HG03039 (cell line): ENCODE results near the gene SLC22A9.
"Not testable (repeated sequence)": the region's sequence is repeated elsewhere in the genome, so short reads cannot be mapped to it uniquely, and the experiment has no call there.

Experiments
- ATAC-seq: cut with Tn5 transposase; IDR thresholded peaks from one replicate; pipeline ENCODE4 v1.9.1; 2021; ENCODE audit warnings: mild to moderate bottlenecking, moderate library complexity; ENCODE audit not compliant: unreplicated experiment

Gene SLC22A9

DNA sequence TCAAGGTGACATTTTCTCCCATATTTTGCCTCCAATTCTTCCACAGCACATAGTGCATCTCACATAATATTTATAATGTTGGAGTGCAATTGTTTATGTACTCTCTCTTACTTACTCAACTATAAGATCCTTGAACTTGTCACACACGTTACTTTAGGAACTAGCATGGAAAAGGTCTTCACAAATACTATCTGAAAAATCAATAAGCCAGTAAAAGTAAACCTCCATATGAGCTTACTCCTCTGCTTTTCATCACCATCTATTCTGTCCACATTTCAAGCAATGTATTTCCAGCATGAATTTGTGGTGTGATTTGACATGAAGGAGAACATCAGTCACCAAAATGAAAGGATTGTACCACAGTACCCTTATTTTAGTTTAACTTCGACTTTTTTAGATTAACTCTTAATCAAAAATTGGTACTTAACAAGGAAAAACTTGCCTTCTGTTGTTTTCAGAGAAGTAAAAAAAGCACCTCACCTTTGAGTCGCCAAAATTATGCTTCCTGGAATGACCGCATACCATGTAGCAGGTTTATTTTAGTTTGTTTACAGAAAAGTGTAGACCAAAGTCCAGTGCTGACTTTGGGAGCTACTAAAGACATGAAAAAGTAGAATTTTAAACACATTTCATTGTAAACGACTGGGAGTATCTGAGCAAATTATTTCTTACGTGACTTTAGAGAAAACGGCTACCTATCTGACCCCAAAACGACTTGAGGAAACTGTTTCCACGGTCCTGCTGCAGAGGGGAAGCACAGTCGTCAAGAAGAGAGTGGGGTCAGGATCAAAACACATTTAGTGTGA lies at the start of gene SLC22A9:
TSS of gene SLC22A9 (plus strand) at position 621 of the 806 bp plus-strand sequence. CDS start 272 bp downstream, outside the sequence.
- no peak for ATAC-seq

DNA sequence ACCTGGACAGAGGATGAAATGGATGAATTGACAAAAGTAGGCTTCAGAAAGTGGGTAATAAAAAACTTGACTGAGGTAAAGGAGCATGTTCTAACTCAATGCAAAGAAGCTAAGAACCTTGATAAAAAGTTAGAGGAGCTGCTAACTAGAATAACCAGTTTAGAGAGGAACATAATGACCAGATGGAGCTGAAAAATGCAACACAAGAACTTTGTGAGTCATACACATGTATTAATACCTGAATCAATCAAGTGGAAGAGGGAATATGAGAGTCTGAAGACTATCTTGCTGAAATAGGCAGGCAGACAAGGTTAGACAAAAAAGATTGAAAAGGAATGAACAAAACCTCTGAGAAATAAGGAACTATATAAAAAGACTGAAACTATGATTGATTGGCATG lies 47.9 kb upstream of the SLC22A9 start:
- no peak for ATAC-seq

DNA sequence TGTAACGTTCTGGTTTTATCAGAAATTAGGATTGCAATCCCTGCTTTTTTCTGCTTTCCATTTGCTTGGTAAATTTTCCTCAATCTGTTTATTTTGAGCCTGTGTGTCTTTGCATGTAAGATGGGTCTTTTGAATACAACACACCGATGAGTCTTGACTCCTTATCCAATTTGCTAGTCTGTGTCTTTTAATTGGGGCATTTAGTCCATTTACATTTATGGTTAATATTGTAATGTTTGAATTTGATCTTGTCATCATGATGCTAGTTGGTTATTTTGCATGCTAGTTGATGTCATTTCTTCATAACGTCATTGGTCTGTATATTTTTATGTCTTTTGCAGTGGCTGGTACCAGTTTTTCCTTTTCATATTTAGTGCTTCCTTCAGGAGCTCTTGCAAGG lies 34.5 kb upstream of the SLC22A9 start:
- not testable (repeated sequence) for ATAC-seq

DNA sequence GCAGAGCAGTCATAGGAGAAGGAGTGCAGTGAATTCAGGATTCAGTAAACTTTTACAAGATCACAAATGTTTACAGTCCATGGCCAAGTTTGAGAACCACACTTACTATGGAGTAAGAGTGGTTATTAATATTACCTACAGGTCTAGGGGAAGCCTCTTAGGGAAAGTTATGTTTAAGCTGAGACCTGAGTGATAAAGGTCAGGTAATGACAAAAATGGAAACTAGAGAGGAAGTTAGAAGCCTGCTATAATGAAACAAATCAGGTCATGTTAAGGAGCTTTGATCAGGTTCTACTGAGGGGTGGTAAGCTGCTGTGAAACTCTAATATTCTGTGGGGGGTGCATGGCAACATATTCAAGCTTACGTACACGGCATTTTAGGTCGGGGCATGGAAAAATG lies 32.5 kb upstream of the SLC22A9 start:
- no peak for ATAC-seq

DNA sequence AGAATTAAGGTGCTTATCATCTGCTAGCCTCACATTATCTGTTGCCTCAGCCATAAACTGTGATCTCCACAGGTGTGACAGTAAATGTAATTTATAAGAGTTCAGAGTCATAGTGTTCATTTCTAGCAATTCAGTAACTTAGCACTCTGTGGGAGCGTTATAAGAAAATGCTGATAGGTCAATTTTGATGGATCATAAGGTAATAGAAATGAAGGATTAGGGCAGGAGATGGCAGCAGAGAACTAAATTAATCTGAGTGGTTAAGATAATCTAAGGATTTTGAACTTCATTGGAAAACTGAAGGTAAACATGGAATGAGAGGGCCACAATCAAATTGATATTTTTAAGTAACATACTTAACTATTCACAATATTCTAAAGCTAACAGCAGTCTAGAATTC lies 26.5 kb upstream of the SLC22A9 start:
- ATAC-seq, result no peak

DNA sequence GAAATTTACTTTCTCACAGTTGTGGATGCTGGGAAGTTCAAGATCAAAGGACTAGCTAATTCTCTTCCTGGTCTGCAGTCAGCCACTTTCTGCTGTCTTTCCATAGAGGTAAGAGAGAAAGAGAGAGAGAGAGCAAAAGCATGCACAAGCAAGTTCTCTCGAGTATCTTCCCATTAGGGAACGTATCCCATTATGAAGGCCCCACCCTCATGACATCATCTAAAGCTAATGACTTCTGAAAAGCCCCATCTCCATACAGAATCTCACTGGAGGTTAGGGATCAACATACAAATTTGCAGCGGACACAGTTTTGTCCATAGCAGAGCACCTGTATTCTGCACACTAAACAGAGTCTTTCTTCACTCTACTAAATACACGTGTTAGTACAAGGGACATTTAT lies 17.4 kb upstream of the SLC22A9 start:
- ATAC-seq, result no peak

DNA sequence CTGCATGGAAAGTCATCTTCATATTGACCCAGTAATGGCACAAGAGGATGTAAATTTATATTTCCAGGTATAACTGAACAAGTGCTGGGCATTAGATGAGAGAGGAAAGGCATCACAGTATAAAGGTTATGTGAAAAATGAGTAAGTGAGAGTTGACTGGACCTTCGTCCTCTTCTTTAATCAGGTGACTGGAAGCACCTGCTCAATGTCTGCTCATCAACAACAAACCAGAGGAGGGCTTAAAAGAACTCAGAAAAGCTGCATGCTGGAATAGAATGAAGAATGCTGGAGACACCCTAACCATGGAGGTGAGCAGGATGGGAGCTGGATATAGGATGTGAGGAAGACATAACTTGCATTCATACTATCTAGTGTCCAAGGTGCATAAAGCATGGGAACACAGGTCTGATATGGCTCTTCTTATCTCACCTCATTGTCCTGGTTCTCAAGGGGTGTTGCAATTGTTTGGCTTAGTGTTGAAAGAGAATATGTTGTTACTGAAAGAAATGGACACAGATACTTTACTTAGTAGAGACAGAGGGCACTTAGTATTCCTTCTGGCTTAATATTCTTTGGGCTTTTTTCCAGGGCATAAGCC lies 7.3 kb upstream of the SLC22A9 start:
- ATAC-seq, result no peak

DNA sequence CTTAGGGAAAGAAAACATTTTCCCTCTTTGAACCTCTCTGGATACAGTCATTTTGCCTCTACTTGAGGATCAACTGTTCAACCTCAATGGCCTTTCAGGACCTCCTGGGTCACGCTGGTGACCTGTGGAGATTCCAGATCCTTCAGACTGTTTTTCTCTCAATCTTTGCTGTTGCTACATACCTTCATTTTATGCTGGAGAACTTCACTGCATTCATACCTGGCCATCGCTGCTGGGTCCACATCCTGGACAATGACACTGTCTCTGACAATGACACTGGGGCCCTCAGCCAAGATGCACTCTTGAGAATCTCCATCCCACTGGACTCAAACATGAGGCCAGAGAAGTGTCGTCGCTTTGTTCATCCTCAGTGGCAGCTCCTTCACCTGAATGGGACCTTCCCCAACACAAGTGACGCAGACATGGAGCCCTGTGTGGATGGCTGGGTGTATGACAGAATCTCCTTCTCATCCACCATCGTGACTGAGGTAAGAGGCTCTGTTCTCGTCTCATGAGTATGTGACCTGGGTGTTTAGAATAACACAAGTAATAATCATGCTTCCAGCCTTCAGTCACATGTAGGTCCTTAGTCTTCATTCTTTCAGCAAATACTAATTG lies 495 bp downstream of the SLC22A9 start:
- no peak for ATAC-seq

DNA sequence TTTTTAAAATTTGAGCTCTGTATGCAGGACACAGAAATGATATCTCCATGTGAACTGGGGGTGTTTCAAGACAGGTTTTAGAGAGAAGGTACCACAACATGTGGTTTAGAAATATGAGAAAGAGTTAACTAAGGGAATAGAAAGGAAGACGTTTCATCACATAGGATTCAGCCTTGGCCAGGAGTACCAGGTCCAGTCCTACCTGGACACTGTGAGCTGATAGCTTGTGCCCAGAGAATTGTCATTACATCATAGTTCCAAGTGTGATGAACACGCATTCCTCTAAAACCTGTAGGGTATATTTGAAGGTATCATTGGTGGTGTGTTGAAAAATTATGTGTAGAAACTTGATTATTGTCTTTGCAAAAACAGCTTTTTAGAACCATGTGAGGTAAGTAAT lies 1.8 kb downstream of the SLC22A9 start:
- no peak for ATAC-seq

DNA sequence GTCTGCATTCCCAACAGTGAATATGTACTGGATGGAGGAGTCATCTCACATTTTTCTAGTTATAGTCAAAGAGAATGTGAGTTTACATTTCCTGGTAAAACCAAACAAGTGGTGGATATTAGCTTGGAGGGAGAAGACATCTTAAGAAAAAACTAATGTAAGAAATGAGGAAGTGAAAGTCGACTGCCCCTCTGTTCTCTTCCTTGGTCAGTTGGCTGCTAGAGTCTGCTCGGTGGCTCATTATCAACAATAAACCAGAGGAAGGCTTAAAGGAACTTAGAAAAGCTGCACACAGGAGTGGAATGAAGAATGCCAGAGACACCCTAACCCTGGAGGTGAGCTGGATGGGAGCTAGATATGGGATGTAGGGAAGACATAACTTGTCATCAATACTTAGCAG lies 5.8 kb downstream of the SLC22A9 start:
- no peak for ATAC-seq

DNA sequence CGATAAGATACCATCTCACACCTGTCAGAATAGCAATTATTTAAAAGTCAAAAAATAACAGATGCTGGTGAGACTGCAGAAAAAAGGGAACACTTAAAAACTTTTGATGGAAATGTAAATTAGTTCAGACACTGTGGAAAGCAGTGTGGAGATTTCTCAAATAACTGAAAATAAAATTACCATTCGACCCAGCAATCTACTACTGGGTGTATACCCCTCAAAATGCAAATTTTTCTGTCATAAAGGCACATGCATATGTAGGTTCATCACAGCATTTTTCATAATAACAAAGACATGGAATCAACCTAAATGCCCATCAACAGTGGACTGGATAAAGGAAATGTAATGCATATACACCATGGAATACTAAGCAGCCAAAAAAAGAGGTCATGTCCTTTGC lies 10.5 kb downstream of the SLC22A9 start:
- ATAC-seq, result no peak

DNA sequence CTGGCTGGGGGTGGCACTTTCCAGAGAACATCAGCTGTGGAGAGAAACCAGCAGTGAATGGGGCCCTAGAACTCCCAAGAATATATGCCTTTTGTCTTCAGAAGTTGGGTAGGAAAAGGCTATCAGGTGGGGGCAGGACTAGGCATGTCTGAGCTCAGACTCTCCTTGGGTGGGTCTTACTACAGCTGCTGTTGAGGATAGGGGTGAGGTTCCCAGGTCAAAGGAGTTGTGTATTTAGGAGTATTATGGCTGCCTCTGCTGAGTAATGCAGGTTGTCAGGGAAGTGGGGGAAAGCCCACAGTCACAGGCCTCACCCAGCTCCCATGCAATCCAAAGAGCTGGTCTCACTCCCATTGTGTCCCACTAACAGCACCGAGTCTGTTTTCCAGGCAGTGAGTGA lies 26.1 kb downstream of the SLC22A9 start:
- no peak for ATAC-seq

DNA sequence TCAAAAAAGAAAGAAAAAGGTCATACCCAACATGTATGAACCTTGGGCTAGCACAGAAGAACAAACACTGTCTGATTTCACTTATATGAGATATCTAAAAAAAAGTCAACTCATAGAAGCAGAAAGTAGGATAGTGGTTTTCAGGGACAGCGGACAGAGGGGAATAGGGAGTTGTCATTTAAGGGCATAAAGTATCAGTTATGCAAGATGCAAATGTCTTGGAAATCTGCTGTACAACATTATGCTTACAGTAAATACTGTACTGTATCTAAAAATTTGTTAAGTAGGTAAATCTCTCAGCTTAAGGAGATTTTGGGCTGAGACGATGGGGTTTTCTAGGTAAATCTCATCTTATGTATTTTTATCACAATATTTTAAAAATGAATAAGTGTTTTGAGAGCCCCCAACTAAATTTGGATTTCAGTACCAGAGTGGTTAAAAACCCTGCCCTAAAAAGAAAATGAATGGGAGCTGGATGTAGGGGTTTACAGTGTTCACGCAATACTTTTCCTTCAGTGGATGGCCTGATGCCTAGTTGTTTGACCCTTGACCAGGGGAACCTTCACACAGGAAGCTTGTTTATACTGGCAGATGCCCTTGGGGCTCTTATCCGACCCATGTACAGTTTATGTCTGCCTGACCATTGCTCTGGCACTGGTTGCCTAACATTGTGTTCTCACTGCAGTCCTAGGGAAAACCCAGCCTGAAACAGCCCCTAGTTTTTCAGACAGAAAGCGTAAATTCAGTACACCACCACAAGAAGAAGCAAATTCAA lies 34.8 kb downstream of the SLC22A9 start:
- no peak for ATAC-seq

DNA sequence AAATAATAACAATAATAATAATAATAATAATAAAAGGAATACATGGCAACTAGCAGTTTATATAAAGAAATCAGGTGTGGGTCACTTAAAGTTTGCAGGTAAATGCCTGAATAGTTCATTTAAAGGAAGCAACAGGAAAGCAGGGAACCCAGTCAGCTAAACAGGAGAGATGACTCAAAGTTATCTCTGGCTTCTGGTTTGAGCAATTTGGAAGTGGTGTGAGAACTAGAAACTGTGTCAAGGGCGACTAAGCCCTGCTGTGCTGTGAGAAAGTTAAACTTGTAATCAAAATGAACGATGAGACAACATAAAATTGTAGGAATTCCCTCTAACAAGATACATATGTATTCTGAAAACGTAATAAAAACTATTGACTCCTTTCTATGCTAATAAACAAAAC lies 35.5 kb downstream of the SLC22A9 start:
- no peak for ATAC-seq

DNA sequence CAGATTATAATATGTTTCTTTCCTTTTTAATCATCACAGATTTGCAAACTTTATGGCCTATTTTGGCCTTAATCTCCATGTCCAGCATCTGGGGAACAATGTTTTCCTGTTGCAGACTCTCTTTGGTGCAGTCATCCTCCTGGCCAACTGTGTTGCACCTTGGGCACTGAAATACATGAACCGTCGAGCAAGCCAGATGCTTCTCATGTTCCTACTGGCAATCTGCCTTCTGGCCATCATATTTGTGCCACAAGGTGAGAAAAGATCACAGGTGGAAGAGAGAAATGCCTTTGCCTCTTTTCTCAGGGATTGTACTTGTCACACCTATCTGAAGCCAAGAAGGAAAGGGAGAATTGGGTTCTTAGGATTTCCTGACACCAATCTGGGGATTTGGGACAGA lies 36.9 kb downstream of the SLC22A9 start:
- no peak for ATAC-seq

DNA sequence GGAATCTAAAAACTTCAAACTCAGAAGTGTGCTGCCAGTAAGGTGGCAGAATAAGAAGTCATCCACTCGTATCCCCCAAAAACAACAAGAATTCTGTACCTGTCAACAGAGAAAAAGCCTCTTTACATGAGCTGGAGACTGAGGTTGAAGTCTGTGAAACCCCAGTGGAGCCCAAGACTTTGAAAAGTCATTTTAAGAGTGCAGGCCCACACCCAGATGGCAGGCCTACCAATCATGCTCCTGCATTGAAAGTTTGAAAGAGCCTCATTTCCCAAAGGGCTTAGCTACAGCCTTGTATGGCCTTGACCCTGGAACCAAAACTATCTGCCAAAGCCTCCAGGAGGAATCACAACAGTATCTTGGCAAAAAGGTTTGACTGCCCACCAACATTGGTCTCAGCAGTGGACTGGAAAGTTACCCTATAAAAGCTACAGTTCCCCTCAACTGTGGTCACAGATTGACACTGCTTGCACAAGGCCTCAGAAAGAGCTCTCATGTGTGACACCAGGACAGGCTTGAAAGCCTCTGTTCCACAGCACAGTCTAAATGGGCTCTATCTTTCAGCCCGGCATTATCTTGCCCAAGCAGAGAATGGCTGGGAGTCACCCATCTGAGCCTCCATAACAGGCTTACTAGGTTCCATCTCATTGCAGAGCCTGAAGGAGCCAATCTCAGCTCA lies 47.7 kb downstream of the SLC22A9 start:
- no peak for ATAC-seq

DNA sequence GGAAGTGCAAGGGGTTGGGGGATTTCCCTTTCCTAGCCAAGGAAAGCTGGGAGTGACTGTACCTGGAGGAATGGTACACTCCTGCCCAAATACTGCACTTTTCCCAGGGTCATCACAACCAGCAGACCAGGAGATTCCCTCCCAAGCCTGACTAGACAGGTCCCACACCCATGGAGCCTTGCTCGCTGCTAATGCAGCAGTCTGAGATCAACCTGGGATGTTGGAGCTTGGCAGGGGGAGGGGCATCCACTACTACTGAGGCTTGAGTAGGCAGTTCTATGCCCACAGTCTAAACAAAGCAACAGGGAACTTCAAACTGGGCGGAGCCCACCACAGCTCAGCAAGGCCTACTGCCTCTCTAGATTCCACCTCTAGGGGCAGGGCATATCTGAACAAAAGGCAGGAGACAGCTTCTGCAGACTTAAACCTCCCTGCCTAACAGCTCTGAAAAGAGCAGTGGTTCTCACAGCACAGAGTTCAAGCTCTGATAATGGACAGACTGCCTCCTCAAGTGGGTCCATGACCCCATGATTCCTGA lies 58.5 kb downstream of the SLC22A9 start:
- ATAC-seq, result no peak

DNA sequence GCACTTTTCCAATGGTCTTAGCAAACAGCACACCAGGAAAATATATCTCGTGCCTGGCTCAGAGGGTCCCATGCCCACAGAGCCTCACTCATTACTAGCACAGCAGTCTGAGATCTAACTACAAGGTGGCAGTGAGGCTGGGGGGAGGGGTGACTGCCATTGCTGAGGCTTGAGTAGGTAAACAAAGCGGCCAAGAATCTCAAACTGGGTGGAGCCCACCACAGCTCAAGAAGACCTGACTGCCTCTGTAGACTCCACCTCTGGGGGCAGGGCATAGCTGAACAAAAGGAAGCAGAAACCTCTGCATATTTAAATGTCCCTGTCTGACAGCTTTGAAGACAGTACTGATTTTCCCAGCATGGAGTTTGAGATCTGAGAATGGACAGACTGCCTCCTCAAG lies 61.1 kb downstream of the SLC22A9 start:
- not testable (repeated sequence) for ATAC-seq

DNA sequence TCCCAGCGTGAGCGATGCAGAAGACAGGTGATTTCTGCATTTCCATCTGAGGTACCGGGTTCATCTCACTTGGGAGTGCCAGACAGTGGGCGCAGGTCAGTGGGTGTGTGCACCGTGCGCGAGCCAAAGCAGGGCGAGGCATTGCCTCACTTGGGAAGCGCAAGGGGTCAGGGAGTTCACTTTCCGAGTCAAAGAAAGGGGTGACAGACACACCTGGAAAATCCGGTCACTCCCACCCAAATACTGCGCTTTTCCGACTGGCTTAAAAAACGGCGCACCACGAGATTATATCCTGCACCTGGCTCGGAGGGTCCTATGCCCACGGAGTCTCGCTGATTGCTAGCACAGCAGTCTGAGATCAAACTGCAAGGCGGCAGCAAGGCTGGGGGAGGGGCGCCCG lies 65.8 kb downstream of the SLC22A9 start:
- ATAC-seq, result not testable (repeated sequence)

DNA sequence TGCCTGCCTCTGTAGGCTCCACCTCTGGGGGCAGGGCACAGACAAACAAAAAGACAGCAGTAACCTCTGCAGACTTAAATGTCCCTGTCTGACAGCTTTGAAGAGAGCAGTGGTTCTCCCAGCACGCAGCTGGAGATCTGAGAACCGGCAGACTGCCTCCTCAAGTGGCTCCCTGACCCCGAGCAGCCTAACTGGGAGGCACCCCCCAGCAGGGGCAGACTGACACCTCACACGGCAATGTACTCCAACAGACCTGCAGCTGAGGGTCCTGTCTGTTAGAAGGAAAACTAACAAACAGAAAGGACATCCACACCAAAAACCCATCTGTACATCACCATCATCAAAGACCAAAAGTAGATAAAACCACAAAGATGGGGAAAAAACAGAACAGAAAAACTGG lies 66.2 kb downstream of the SLC22A9 start:
- not testable (repeated sequence) for ATAC-seq

DNA sequence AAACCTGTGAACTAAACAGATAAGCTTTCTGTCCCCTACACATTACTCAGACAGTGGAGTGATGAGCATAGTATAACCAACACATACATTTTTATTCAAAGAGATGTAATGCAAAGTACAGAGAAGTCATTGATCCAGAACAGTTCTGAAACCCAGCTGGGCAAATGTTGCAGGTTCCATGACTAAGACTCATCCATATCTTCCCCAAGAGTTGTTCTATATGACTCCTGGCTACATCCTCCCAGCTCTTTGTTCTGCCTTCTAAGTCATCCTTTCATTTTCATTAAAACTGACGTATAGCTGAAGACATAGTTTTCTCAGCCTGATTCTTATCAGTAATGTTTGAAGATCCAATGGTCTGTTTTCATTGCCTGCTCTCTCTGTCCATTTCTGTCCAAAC lies 74.1 kb downstream of the SLC22A9 start:
- no peak for ATAC-seq
